Caco-2 (cell line): ENCODE measurements around the gene CD19. TPM values are rescaled to one million over a fixed set of nuclear protein-coding genes. Genes with fewer than 3 reads are reported as not detected.
A peak's percentile ranks its signal among the peaks of the same experiment; 100 is the strongest.

Experiments used
- BruUV-seq: library from RNA; stranded (reverse); fragments of 400-500 nt; replicated peaks from 2 replicates; lab custom pipeline; 2021; lab: Mats Ljungman, UMichigan
- CTCF ChIA-PET: fragments of 300-600 bp; sonication (Branson Sonifier 250); formaldehyde crosslinking; loops from one replicate; lab custom pipeline; 2022; ENCODE audit warnings: antibody characterized with exemption; lab: Charles Lee
- POLR2A ChIA-PET: fragments of 300-600 bp; sonication (Branson Sonifier 250); formaldehyde crosslinking; loops from one replicate; lab custom pipeline; 2022; ENCODE audit warnings: antibody characterized with exemption; lab: Charles Lee
- DNase-seq, 2 experiments: peaks; one replicate each; pipeline versions ENCODE4 v3.0.0 to v3.0.0-alpha.2; 2020 to 2022
- H3K27me3 ChIP-seq: replicated peaks from 2 replicates; pipeline ENCODE4 v1.6.0; 2011; ENCODE audit warnings: low read length; ENCODE audit not compliant: control insufficient read depth, insufficient read depth
- H3K36me3 ChIP-seq: 2 replicates; pipeline ENCODE4 v1.5.1; 2011; ENCODE audit warnings: low read length; ENCODE audit not compliant: control insufficient read depth, insufficient read depth
- H3K4me1 ChIP-seq: fragments of 250-450 bp; sonication (Bioruptor Pico); 2 replicates; pipeline ENCODE4 v1.5.1; 2020; ENCODE audit warnings: mild to moderate bottlenecking
- H3K4me3 ChIP-seq: 2 replicates; pipeline ENCODE4 v1.5.1; 2011; ENCODE audit warnings: low read depth, mild to moderate bottlenecking, control low read depth, low read length
- H3K9me3 ChIP-seq: fragments of 250-450 bp; sonication (Bioruptor Pico); 2 replicates; pipeline ENCODE4 v1.5.1; 2020; ENCODE audit warnings: mild to moderate bottlenecking, moderate library complexity
- H3K27ac Mint-ChIP-seq: one replicate; pipeline ENCODE4 v1.8.0; 2022; ENCODE audit warnings: mixed read lengths; ENCODE audit not compliant: unreplicated experiment
- H3K27me3 Mint-ChIP-seq: one replicate; pipeline ENCODE4 v1.8.0; 2022; ENCODE audit warnings: mixed read lengths; ENCODE audit not compliant: insufficient read depth, unreplicated experiment
- H3K36me3 Mint-ChIP-seq: one replicate; pipeline ENCODE4 v1.8.0; 2022; ENCODE audit warnings: mild to moderate bottlenecking, mixed read lengths; ENCODE audit not compliant: insufficient read depth, unreplicated experiment
- H3K4me1 Mint-ChIP-seq: one replicate; pipeline ENCODE4 v1.8.0; 2022; ENCODE audit warnings: low read depth, mixed read lengths; ENCODE audit not compliant: unreplicated experiment
- H3K4me3 Mint-ChIP-seq: one replicate; pipeline ENCODE4 v1.8.0; 2022; ENCODE audit warnings: mild to moderate bottlenecking, moderate library complexity, mixed read lengths; ENCODE audit not compliant: unreplicated experiment
- H3K9me3 Mint-ChIP-seq: one replicate; pipeline ENCODE4 v1.8.0; 2022; ENCODE audit warnings: mixed read lengths; ENCODE audit not compliant: unreplicated experiment
- intact Hi-C: fragments of 100-400 bp; cut with micrococcal nuclease; formaldehyde crosslinking; loops from one replicate; pipeline ENCODE4 v1.10.0; 2022; ENCODE audit not compliant: unreplicated experiment
- total RNA-seq: library from RNA; stranded (reverse); gene quantifications from 2 replicates; pipeline ENCODE4 v1.2.3, GENCODE V29; 2022
- TF ChIP-seq, protein P1 (sequence below), 2 experiments: fragments of 200-600 bp in 1 of 2; IDR thresholded peaks; 1 replicate in 1 of 2; 2 replicates in 1 of 2; pipeline versions ENCODE4 v1.5.1 to v1.8.0; 2011 to 2022; ENCODE audit warnings: antibody characterized with exemption in 1 of 2, control low read depth in 1 of 2, inconsistent platforms in 1 of 2, low read depth in 1 of 2, low read length in 1 of 2, mild to moderate bottlenecking in 1 of 2, moderate library complexity in 1 of 2; ENCODE audit not compliant: insufficient read depth in 1 of 2, severe bottlenecking in 1 of 2, unreplicated experiment in 1 of 2

CD19 gene
- total RNA-seq, 1 experiment from 2014 or later: not detected

DNA sequence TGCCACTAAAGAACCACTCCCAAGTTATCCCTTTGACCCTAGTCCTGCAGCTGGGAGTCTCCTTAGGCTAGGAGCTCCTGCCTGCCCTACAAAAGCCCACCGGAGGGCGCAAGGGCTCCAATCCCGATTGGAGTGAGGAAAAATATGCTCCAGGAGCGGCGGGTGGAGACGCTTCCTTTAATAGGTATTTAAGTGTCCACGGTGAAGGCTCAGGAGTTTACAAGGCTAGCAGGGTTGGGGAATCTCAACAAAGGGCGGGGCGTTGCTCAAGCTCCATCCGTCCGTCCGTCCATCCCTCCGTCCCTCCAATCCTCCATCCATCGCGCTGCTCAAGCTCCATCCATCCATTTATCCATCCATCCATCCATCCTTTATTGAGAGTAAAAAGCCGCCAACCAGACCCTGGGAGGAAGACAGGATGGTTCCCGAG lies 42.3 kb downstream of the CD19 start:
- H3K27me3 ChIP-seq: no peaks in the 10 kb centered on the region
- intact Hi-C loops: loop anchor here (5.0 kb wide), 1 partner anchor 1093 kb away; the partner anchor contains the start of gene ALDOA
- H3K4me1 ChIP-seq: 0 out of 2 replicates have a peak, but pooled peaks cover 6% of the 10 kb centered on the region
- TSS peak; percentile 96 for BruUV-seq
- ChIA-PET CTCF (interaction anchor here (0.6 to 1.0 kb wide), 5 partner anchors 11 to 29 kb away, joined by 3 to 5 read pairs (median 3); partner anchors contain the start of genes LAT and NFATC2IP), POLR2A (interaction anchor here (0.6 to 0.9 kb wide), 4 partner anchors 23 to 855 kb away, joined by 3 to 7 read pairs (median 4); partner anchors contain the start of genes NFATC2IP and SH2B1)
- peak; percentile 71 to 73 for DNase-seq
- no peaks in the 10 kb centered on the region for H3K36me3 ChIP-seq
- Mint-ChIP-seq H3K4me1 (peaks cover 13% of the 10 kb centered on the region), H3K36me3 (peaks cover 17% of the 10 kb centered on the region), H3K27me3 (no peaks in the 10 kb centered on the region), H3K27ac (peak overlapping the region; percentile 96), H3K4me3 (peak overlapping the region; percentile 97), H3K9me3 (no peaks in the 10 kb centered on the region)
- H3K9me3 ChIP-seq: no peaks in the 10 kb centered on the region
- peak overlapping the region; percentile 98 for H3K4me3 ChIP-seq
- TF ChIP-seq, protein P1, sequence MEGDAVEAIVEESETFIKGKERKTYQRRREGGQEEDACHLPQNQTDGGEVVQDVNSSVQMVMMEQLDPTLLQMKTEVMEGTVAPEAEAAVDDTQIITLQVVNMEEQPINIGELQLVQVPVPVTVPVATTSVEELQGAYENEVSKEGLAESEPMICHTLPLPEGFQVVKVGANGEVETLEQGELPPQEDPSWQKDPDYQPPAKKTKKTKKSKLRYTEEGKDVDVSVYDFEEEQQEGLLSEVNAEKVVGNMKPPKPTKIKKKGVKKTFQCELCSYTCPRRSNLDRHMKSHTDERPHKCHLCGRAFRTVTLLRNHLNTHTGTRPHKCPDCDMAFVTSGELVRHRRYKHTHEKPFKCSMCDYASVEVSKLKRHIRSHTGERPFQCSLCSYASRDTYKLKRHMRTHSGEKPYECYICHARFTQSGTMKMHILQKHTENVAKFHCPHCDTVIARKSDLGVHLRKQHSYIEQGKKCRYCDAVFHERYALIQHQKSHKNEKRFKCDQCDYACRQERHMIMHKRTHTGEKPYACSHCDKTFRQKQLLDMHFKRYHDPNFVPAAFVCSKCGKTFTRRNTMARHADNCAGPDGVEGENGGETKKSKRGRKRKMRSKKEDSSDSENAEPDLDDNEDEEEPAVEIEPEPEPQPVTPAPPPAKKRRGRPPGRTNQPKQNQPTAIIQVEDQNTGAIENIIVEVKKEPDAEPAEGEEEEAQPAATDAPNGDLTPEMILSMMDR (IDR thresholded peaks at IDR 0.05; ENCODE audit: insufficient read depth in 1 of 2, low read depth in 1 of 2, low read length in 1 of 2, severe bottlenecking in 1 of 2, unreplicated experiment in 1 of 2): peak; percentile 55 to 77

DNA sequence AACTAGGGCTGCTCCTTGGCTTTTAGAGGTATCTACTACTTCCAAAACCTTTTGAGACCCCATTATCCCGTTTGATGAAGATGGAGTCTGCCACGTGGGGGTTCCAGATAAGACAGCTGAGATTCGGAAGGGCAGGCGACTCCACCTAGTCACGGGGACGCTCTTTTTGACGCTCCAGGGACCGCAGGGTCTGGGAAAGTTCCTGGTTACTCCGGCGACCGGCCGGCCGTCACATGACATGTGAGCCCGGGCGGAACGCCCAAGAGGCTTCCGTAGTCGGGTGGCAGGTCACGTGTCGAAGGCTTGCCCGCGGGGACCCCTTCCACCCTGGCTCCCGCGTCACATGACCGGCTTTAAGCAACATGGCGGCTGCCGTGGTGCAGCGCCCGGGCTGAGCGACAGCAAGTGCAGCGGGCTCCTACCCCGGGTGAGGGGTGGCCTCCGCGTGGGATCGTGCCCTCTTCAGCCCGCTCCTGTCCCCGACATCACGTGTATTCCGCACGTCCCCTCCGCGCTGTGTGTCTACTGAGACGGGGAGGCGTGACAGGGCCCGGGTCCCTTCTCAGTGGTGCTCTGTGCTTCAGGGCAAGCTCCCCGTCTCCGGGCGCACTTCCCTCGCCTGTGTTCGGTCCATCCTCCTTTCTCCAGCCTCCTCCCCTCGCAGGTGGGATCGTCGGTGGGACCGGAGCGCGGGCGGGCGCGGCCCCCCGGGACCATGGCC lies 42.8 kb downstream of the CD19 start, which contains the start of gene SPNS1:
Gene SPNS1, plus strand, starts transcription at position 342 of the 721 bp plus-strand sequence. Its CDS starts 374 bp downstream, at position 716.
- Histone ChIP-seq H3K36me3 (no peaks in the 10 kb centered on the region), H3K4me3 (peak within 1 kb of the TSS; percentile 98), H3K4me1 (0 out of 2 replicates have a peak, but pooled peaks cover 6% of the 10 kb centered on the region), H3K9me3 (no peaks in the 10 kb centered on the region), H3K27me3 (no peaks in the 10 kb centered on the region)
- Mint-ChIP-seq H3K9me3 (no peaks in the 10 kb centered on the region), H3K27me3 (no peaks in the 10 kb centered on the region), H3K4me1 (peaks cover 13% of the 10 kb centered on the region), H3K36me3 (peaks cover 19% of the 10 kb centered on the region), H3K27ac (peak within 1 kb of the TSS; percentile 96), H3K4me3 (peak within 1 kb of the TSS; percentile 97)
- intact Hi-C loops: loop anchor here (5.0 kb wide), 1 partner anchor 1093 kb away; the partner anchor contains the start of gene ALDOA
- DNase-seq: peak; percentile 95
- no TSS peak for BruUV-seq
- TF ChIP-seq, protein P1 (IDR thresholded peaks at IDR 0.05; ENCODE audit: insufficient read depth in 1 of 2, low read depth in 1 of 2, low read length in 1 of 2, severe bottlenecking in 1 of 2, unreplicated experiment in 1 of 2): no peak
- POLR2A ChIA-PET: interaction anchor here (0.6 kb wide), 1 partner anchor 854 kb away, joined by 7 read pairs; no protein-coding TSS in a partner anchor
- CTCF ChIA-PET: interaction anchor here (0.7 kb wide), 1 partner anchor 19 kb away, joined by 3 read pairs; no protein-coding TSS in a partner anchor

DNA sequence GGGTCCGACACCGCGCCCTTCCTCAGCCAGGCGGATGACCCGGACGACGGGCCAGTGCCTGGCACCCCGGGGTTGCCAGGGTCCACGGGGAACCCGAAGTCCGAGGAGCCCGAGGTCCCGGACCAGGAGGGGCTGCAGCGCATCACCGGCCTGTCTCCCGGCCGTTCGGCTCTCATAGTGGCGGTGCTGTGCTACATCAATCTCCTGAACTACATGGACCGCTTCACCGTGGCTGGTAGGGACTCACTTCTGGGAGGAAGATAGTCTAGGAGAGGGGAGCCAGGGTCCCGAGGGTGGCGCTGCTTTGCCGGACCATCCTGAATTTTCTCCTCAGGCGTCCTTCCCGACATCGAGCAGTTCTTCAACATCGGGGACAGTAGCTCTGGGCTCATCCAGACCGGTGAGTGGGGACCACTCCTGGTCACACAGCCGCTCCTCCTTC lies 43.4 kb downstream of the CD19 start:
- Histone ChIP-seq H3K9me3 (no peaks in the 10 kb centered on the region), H3K27me3 (no peaks in the 10 kb centered on the region), H3K4me3 (peak overlapping the region; percentile 98), H3K36me3 (no peaks in the 10 kb centered on the region), H3K4me1 (0 out of 2 replicates have a peak, but pooled peaks cover 6% of the 10 kb centered on the region)
- Mint-ChIP-seq H3K9me3 (no peaks in the 10 kb centered on the region), H3K4me3 (peak overlapping the region; percentile 97), H3K27ac (peak overlapping the region; percentile 96), H3K4me1 (peaks cover 13% of the 10 kb centered on the region), H3K36me3 (peaks cover 24% of the 10 kb centered on the region), H3K27me3 (no peaks in the 10 kb centered on the region)
- CTCF ChIA-PET: no interaction called here
- POLR2A ChIA-PET: no interaction called here
- no TSS peak for BruUV-seq
- intact Hi-C loops: no loop called here
- TF ChIP-seq, protein P1 (IDR thresholded peaks at IDR 0.05; ENCODE audit: insufficient read depth in 1 of 2, low read depth in 1 of 2, low read length in 1 of 2, severe bottlenecking in 1 of 2, unreplicated experiment in 1 of 2): no peak
- no peak for DNase-seq
